Activated gamma-delta T cell treated with Interleukin-2 at 50 U/mL for 16 hours (primary cell): ENCODE measurements around the gene RBPJ.
"Not testable (repeated sequence)": the region's sequence is repeated elsewhere in the genome, so short reads cannot be mapped to it uniquely, and the experiment has no call there.

ENCODE experiments used
- DNase-seq: peaks from one replicate; pipeline ENCODE4 v3.0.0-alpha.2; 2020

The RBPJ gene

GRCh38 chr4:26343038-26343398 lies 22.2 kb downstream of the RBPJ start:
- no peak for DNase-seq

GRCh38 chr4:26344901-26345564 lies 24.2 kb downstream of the RBPJ start:
- DNase-seq, result no peak

GRCh38 chr4:26345565-26345938 lies 24.7 kb downstream of the RBPJ start:
- DNase-seq, result no peak

GRCh38 chr4:26346203-26346620 lies 25.4 kb downstream of the RBPJ start:
- no peak for DNase-seq

DNA sequence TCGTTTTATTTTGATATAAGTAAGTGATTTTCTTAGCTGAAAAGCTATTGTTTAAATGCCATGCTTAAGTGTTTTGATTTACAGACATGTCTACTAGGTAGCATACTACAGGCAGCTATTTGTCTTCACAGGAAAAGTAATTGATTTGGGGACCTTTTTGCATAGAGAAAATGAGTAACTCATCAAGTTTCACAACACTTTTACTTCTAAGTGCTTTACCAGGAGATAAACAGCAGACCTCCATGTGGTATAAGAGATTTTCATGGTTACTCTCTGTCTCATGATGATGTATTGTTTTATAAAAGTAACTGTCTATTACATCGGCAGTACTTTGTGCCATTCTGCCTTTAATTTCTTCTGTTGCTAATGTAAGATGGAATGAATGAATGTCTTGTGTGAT lies 28.7 kb downstream of the RBPJ start:
- DNase-seq, result no peak

- DNase-seq, result no peak
These were observed 30.9 kb downstream of the RBPJ start for GRCh38 chr4:26351685-26352084.

DNA sequence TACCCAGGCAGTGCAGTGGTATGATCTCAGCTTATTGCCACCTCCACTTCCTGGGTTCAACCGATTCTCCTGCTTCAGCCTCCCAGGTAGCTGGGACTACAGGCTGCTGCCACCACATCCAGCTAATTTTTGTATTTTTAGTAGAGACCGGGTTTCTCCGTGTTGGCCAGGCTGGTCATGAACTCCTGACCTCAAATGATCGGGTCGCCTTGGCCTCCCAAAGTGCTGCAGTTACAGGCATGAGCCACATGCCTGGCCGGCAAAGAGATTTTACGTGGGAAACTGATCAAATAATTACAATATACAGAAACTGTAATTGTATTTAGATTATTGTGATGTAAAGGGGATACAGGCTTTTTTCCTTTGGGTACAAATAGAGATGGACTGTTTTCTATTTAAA lies 33.7 kb downstream of the RBPJ start:
- DNase-seq, result no peak

DNA sequence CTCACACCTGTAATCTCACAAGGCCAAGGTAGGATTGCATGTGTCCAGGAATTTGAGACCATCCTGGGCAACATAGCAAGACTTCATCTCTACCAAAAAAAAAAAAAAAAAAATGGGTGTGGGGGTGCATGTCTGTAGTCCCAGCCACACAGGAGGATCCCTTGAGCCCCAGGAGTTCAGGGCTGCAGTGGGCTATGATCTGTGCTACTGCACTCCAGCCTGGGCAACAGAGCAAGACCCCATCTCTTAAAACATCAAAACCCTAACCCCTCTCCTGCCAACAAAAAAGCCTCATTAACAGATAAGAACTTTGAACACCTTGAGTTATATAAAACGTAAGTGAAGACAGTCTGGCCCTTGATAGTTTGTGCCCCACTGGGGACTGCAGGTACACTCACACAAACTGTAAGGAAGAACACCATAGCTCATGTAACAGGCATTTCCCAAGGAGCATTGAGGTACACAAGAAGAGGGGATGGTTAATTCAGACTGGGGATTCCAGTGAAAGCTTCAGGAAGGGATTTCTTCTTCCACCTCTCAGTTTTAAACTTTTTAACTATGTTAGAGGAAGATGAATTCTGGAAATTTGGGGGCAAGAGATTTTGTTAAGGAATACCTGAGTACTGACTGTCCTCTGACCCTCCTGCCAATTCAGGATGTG lies 34.7 kb downstream of the RBPJ start:
- no peak for DNase-seq

GRCh38 chr4:26356081-26356501 lies 35.3 kb downstream of the RBPJ start:
- no peak for DNase-seq

- not testable (repeated sequence) for DNase-seq
These were observed 38.7 kb downstream of the RBPJ start for GRCh38 chr4:26359521-26359920.

- no peak for DNase-seq
These were observed 39.5 kb downstream of the RBPJ start for GRCh38 chr4:26360273-26360672.

DNA sequence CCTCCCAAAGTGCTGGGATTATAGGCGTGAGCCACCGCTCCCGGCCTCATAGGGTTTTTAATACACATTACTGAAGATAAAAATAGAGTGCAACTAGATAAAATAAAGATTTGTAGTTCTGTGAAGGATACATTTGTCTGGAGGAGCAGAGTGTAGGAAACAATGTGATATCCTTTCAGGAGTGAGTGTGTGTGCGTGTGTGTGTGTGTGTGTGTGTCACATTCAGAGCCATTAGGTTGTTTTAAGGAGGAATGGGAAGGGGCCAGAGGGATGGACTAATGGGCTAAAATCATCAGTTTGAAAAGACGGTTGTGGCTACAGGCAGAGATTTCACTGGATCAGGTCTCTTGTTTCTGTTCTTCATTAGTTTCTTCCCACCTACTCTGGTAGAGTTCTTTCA lies 40.0 kb downstream of the RBPJ start:
- no peak for DNase-seq

- DNase-seq, result no peak
These were observed 40.5 kb downstream of the RBPJ start for GRCh38 chr4:26361297-26361696.

- no peak for DNase-seq
These were observed 42.1 kb downstream of the RBPJ start for GRCh38 chr4:26362745-26363439.

DNA sequence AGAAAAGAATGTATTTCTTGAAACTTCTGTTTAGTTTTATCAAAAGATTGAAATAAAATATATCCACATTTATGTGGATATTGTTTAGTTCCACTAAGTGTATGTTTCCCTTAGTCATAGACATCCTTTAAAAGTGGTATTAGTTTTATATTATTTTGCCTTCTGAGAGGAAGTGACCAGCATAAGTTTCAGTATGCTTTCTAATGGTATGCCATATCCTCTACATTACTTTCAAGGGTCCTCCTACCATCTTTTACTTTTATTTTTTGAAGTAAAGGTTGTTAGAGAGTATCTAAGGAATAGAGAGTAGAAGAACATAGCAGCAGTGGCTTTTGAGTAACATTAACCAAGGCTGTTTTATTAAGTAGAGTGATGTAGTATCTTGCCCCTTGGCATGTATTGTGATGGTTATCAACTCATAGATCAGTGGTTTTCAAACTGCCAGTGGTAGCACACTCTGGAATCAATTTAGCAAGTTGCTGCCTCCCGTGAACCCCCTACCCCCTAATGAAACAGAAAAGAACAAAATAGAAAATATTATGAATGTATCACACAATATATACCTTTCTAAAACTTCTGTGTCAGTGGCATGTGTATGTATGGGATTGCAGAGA lies 44.8 kb downstream of the RBPJ start:
- no peak for DNase-seq

GRCh38 chr4:26367811-26368210 lies 47.0 kb downstream of the RBPJ start:
- DNase-seq, result no peak

GRCh38 chr4:26368685-26369084 lies 47.9 kb downstream of the RBPJ start:
- no peak for DNase-seq

DNA sequence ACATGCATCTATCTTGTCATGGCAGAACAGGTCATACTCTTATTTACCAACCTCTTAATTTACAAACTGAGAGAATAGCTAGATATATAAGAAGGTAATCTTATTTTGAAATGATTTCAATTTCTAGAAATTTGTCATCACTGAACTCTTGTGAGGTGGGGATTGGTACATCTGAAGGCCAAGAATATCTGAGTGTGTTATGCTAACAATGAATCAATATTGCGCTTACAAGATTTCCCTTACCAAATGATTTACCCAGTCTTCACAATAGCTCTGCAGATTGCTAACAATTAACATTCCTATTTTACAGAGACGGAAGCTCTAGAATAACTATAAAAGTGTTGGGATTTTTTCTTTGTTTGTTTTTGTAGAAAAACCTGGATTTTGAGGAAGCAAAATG lies 48.3 kb downstream of the RBPJ start:
- DNase-seq, result no peak

GRCh38 chr4:26369581-26369980 lies 48.8 kb downstream of the RBPJ start:
- no peak for DNase-seq

DNA sequence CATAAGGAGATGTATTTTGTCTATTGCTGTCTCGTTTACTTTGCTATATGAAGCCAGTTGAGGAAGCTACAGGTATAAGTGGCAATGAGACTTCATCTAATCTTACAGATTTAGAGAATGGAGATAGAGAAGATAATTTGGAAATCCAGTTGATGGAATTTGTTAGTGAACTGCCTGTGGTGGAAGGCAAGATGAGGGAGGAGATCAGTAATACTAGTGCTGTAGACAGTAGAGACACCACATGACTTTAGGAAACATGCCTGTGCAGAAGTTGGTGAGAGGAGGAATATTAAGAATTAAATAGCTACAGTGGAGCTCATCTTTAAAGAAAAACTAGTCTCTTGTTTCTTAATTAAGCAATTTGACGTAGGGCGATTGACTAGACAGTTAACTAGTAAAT lies 51.3 kb downstream of the RBPJ start:
- no peak for DNase-seq

- peak; percentile 29 for DNase-seq
These were observed 51.8 kb downstream of the RBPJ start for GRCh38 chr4:26372525-26373172.

DNA sequence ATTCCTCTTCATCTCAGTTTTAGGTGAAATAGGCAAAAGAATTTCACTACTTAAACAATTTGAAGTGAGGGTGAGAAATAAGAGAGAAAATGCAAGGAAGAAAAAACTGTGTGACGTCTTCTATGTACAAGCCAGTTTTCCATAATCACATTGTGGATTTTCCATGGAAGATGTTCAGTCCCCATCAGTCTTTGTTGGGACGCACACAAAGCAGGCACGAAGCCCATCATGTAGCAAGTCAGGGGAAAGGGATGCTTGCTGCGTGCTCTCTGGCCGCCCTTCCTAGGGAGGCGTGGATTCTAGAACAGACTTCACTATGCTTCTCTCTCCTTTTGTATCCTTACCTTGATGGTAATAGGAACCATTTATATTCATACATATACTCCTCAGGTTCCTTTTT lies 54.7 kb downstream of the RBPJ start:
- no peak for DNase-seq
